GM18873 (cell line): ENCODE measurements around the gene APOC3.
A peak's percentile ranks its signal among the peaks of the same experiment; 100 is the strongest.
"Not testable (repeated sequence)": the region's sequence is repeated elsewhere in the genome, so short reads cannot be mapped to it uniquely, and the experiment has no call there.

Source experiments
- ATAC-seq: cut with Tn5 transposase; IDR thresholded peaks from one replicate; pipeline ENCODE4 v1.9.1; 2021; ENCODE audit warnings: mild to moderate bottlenecking, moderate library complexity, moderate number of reproducible peaks; ENCODE audit not compliant: unreplicated experiment, low FRiP score

APOC3 gene

GRCh38 chr11:116828632-116829524, 829 bp upstream of the APOC3 start:
- no peak for ATAC-seq

- no peak for ATAC-seq
These were observed 641 bp downstream of the APOC3 start for GRCh38 chr11:116830184-116830912.

- no peak for ATAC-seq
These were observed 2.2 kb downstream of the APOC3 start for GRCh38 chr11:116831790-116832349.

GRCh38 chr11:116832350-116833290, 2.9 kb downstream of the APOC3 start:
- no peak for ATAC-seq

DNA sequence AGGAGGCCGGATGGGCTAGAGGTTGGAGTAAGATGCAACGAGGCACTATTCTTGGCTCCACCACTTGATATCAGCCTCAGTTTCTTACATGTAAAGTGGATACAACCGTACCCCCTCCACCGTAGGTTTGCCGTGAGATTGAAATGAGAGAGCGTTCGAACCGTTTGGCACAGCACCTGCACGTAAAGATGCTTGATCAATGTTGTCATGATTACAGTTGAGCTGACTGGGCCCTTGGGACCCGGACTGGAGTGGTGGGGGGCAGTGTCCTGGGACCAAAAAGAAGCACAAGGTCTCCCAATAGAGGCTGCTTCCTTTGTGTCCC, 3.7 kb downstream of the APOC3 start:
- ATAC-seq, result no peak

- ATAC-seq, result no peak
These were observed 4.3 kb downstream of the APOC3 start for GRCh38 chr11:116833816-116834534.

GRCh38 chr11:116834535-116835041, 4.9 kb downstream of the APOC3 start:
- not testable (repeated sequence) for ATAC-seq

DNA sequence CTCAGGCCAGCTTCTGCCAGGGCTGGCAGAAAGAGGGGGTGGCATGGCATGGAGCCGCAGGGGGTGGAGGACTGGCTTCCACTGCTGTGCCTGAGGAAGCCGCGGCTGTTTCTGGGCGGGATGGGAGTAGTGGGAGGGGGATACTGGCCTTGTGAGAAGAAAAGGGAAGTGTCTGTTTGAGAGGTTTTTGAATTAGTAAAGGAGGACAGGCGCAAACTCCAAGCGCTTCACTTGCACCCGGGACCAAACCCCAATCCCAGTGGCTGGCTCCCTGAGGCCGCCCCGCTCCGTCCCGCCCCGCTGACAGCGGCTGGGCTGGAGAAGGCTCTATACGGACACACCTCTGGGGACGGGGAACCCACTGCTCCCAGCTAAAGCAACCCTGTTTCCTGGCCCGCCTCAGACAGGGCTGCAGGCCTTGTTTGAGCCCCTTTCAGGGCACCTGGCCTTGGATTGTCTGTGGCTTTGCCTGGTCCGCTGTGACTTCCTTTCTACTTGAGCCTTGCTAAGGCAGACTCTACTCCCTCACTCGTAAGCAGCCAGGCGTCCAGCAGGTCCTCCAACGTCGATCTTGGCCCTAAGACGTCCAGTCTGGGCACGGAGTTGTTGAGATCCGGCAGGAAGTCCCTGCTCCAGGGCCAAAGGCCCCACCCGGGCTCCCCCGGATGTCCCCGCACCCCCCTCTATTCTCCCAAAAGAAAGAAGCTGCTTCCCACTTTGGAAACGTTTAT, 5.5 kb downstream of the APOC3 start:
- no peak for ATAC-seq

GRCh38 chr11:116835791-116836631, 6.3 kb downstream of the APOC3 start:
- ATAC-seq, result peak; percentile 63

- ATAC-seq, result no peak
These were observed 6.9 kb downstream of the APOC3 start for GRCh38 chr11:116836632-116836991.

DNA sequence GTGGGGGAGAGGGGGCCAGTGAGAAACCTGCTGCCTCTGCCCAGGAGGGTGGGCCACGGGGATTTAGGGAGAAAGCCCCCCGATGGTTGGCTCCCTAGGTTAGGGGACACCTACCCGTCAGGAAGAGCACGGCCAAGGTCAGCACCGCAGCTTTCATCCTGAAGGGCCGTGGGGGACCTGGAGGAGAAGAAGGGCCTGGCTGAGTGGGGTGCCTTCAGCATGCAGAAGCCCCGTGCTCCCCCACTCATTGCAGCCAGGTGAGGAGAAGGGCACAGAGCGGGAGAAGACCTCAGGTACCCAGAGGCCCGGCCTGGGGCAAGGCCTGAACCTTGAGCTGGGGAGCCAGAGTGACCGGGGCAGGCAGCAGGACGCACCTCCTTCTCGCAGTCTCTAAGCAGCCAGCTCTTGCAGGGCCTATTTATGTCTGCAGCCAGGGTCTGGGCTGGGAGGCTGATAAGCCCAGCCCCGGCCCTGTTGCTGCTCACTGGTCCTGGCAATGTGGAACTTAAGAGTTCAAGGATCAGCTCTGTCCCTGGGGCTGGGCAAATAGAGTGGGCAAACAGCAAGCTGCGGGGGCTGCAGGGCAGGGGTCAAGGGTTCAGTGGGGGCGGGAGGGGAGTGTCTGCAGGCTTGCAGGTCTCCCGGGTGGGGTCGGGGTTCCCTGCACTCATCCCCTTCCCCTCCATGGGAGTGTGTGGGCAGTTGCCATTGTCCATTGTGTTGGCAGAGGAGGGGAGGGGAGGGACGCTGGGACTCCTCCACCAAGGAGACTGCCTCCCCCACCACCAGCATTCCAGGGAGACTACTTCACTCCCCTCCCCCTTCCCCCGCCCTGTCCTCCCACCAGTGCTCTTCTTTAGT, 7.8 kb downstream of the APOC3 start, which contains the start of gene APOA1:
TSS of gene APOA1 (minus strand) at position 392 of the 861 bp plus-strand sequence. CDS start at position 157, 235 bp downstream.
- ATAC-seq, result no peak

GRCh38 chr11:116838321-116839084, 8.8 kb downstream of the APOC3 start:
- ATAC-seq, result no peak

GRCh38 chr11:116840224-116840745, 10.6 kb downstream of the APOC3 start:
- no peak for ATAC-seq

- no peak for ATAC-seq
These were observed 11.1 kb downstream of the APOC3 start for GRCh38 chr11:116840746-116841296.

GRCh38 chr11:116842117-116842516, 12.4 kb downstream of the APOC3 start:
- no peak for ATAC-seq

- ATAC-seq, result no peak
These were observed 13.2 kb downstream of the APOC3 start for GRCh38 chr11:116842909-116843308.
